ENCODE data around the gene CNTN4.

DNA sequence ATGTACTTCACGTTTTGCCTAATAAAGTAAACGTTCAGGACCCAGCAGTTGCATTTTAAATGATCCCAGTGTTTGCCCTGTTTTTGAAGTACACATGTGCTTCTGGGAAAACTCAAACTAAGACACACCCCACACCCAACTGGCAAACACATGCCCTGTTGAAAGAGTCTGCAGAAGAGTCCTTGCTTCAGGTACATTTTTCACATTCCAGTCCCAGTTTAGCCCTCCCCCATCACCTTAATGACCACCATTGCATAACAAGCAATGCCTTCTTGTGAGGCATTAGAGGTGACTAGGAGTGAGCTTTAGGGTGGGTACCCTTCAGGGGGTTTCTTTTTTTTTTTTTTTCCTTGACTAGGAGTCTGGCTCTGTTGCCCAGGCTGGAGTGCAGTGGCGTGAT, 322.3 kb downstream of the CNTN4 start:
- peak in 1 of 2 donors; percentile 28 for TF ChIP-seq POLR2AphosphoS5 (IDR thresholded peaks at IDR 0.05)
- TF ChIP-seq POLR2A (IDR thresholded peaks at IDR 0.05): no peak
- TF ChIP-seq, protein P1, sequence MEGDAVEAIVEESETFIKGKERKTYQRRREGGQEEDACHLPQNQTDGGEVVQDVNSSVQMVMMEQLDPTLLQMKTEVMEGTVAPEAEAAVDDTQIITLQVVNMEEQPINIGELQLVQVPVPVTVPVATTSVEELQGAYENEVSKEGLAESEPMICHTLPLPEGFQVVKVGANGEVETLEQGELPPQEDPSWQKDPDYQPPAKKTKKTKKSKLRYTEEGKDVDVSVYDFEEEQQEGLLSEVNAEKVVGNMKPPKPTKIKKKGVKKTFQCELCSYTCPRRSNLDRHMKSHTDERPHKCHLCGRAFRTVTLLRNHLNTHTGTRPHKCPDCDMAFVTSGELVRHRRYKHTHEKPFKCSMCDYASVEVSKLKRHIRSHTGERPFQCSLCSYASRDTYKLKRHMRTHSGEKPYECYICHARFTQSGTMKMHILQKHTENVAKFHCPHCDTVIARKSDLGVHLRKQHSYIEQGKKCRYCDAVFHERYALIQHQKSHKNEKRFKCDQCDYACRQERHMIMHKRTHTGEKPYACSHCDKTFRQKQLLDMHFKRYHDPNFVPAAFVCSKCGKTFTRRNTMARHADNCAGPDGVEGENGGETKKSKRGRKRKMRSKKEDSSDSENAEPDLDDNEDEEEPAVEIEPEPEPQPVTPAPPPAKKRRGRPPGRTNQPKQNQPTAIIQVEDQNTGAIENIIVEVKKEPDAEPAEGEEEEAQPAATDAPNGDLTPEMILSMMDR (IDR thresholded peaks at IDR 0.05): no peak
- TF ChIP-seq EP300 (IDR thresholded peaks at IDR 0.05): peak in 3 of 4 donors; percentile 38 to 89 (median 43)

Data from upper lobe of left lung (tissue), 4 donors.